ENCODE data around the gene KLHL29.

DNA sequence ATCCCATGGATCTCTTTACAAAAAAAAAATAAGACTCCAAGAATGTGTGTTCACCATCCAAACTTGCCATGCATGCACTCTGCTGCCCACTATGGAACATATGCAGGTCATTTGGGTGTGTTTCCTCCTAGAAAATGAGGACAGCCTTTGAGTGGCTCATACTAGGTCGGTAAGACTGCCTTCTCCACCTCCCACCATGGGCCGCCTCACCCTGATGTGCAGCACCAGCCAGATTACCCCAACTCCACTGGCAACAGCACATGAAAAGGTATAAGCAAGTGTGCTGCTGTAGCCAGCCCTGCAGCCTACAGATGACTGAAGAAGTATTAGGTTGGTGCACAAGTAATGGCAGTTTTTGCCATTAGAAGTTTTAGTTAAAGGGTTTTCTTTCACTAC is 327.8 kb downstream of the KLHL29 start:
- TF ChIP-seq, protein P1, sequence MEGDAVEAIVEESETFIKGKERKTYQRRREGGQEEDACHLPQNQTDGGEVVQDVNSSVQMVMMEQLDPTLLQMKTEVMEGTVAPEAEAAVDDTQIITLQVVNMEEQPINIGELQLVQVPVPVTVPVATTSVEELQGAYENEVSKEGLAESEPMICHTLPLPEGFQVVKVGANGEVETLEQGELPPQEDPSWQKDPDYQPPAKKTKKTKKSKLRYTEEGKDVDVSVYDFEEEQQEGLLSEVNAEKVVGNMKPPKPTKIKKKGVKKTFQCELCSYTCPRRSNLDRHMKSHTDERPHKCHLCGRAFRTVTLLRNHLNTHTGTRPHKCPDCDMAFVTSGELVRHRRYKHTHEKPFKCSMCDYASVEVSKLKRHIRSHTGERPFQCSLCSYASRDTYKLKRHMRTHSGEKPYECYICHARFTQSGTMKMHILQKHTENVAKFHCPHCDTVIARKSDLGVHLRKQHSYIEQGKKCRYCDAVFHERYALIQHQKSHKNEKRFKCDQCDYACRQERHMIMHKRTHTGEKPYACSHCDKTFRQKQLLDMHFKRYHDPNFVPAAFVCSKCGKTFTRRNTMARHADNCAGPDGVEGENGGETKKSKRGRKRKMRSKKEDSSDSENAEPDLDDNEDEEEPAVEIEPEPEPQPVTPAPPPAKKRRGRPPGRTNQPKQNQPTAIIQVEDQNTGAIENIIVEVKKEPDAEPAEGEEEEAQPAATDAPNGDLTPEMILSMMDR (IDR thresholded peaks at IDR 0.05) = no peak
- no peak for TF ChIP-seq POLR2A (IDR thresholded peaks at IDR 0.05)
